ENCODE results near the gene CCBE1. TPM values are rescaled to one million over a fixed set of nuclear protein-coding genes. Genes with fewer than 3 reads are reported as not detected.

Gene CCBE1
- total and polyA plus RNA-seq, 7 donors = 0.23 to 61.1 (median 38.9) TPM

DNA sequence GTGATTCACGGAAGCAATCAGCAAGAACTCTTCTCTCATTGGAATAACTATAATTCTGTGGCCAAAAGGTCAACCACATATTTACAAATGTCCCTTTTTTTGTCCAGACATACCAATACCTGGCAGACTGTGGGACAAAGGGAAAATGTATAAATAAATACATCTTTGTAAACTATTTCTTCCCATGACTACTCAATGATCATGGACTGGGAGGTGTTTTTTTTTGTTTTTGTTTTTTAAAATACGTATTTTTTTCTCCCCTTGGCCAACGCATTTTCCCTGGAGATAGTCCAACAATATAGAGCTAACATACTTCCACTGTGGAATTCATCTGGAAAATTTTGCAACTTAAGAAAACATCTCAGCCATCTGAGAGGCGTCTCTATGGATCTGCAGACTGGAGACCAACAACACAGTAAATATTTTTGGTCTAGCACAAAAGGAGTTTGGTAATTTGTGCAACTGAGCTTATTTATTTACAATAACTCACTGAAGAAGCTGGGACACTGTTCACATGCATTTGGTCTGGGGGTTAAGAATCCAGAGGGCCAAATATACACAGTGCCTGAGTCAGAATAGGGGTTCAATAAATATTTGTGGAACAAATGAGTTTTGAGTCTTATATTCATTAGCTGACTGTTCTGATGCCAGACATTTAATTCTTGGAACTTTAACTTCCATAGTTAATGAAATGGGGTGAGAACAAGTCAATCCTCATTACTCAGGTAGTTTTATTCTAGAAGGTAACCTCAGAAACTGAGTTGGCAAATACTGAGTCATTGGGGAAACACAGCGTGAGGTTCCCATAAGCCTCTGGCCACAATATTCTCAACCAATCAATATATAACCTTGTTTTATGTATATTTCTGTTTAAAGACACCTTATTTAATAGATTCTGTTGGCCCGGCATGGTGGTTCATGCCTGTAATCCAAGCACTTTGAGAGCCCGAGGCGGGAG lies 36.2 kb downstream of the CCBE1 start:
- DNase-seq = no peak
- Histone ChIP-seq H3K36me3 (no peaks in the 10 kb centered on the region), H3K4me3 (no peak overlapping the region), H3K9me3 (no peaks in the 10 kb centered on the region), H3K27me3 (no peaks in the 10 kb centered on the region), H3K4me1 (peaks cover 0 to 89% (median 77%) of the 10 kb centered on the region in 4 donors), H3K27ac (peak overlapping the region in 3 of 4 donors; percentile 76 to 84 (median 84))
- intact Hi-C loops (cut with DNase I) = no loop called here
- TF ChIP-seq EP300 (IDR thresholded peaks at IDR 0.05) (no peak), CTCF (IDR thresholded peaks at IDR 0.05) (no peak), POLR2A (IDR thresholded peaks at IDR 0.05) (no peak), POLR2AphosphoS5 (IDR thresholded peaks at IDR 0.05) (no peak)
- 66 to 70% methylated on average over 8 of the region's 8 CpGs for WGBS, 2 donors

- Histone ChIP-seq H3K36me3 (no peaks in the 10 kb centered on the region), H3K9me3 (no peaks in the 10 kb centered on the region), H3K4me3 (peak overlapping the region in 3 of 4 donors; percentile 13 to 41 (median 34)), H3K27me3 (no peaks in the 10 kb centered on the region), H3K4me1 (peaks cover 0 to 89% (median 77%) of the 10 kb centered on the region in 4 donors), H3K27ac (peak overlapping the region in 3 of 4 donors; percentile 76 to 84 (median 84))
- intact Hi-C loops (cut with DNase I) = no loop called here
- no peak for DNase-seq
- TF ChIP-seq EP300 (IDR thresholded peaks at IDR 0.05) = no peak
- TF ChIP-seq CTCF (IDR thresholded peaks at IDR 0.05) = no peak
- TF ChIP-seq POLR2A (IDR thresholded peaks at IDR 0.05) = no peak
- no peak for TF ChIP-seq POLR2AphosphoS5 (IDR thresholded peaks at IDR 0.05)
- 41 to 52% methylated on average over 4 of the region's 4 CpGs for WGBS, 2 donors
Observed at GRCh38 chr18:59660366-59660765, 36.9 kb downstream of the CCBE1 start.

DNA sequence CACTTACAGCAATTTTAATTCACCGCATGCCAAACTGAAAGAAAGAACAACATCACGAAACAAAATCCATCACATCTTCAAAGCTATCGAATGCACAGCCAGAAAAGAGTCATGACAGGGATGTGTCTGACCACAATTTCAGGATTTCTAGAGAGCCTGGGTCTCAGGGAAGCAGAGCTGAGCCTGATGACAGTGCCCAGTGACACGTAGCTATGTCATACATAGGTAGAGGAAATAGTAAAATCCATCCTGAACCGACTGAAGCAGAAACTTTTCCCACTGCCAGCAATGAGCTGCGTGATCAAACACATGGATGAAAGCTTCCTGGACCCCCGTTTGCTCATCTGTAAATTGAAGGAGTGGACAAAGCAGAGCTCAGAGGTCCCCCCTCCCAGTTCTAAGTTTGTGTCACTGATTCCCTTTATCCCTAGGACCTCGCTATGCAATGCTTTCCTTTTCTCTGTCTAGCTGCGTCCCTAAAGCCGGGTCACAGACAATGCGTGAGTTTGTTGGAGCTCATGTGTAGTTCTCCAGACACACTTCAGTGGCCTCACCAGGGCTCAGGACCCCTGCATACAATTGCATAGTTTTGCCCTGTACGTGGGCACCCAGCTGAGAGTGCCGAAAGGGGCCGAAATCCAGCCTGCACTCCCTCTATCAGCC lies 37.6 kb downstream of the CCBE1 start:
- Histone ChIP-seq H3K27ac (peak overlapping the region in 3 of 4 donors; percentile 76 to 84 (median 84)), H3K36me3 (no peaks in the 10 kb centered on the region), H3K9me3 (no peaks in the 10 kb centered on the region), H3K4me1 (peaks cover 0 to 86% (median 74%) of the 10 kb centered on the region in 4 donors), H3K4me3 (peak overlapping the region; percentile 13 to 41 (median 29)), H3K27me3 (no peaks in the 10 kb centered on the region)
- 58 to 60% methylated on average over 14 of the region's 14 CpGs for WGBS, 2 donors
- TF ChIP-seq POLR2A (IDR thresholded peaks at IDR 0.05) (no peak), CTCF (IDR thresholded peaks at IDR 0.05) (no peak), POLR2AphosphoS5 (IDR thresholded peaks at IDR 0.05) (no peak), EP300 (IDR thresholded peaks at IDR 0.05) (no peak)
- DNase-seq = no peak
- intact Hi-C loops (cut with DNase I) = no loop called here

- intact Hi-C loops (cut with DNase I) = no loop called here
- 81% methylated on average over 7 of the region's 7 CpGs for WGBS, 2 donors
- H3K9me3 ChIP-seq = no peaks in the 10 kb centered on the region
- H3K4me1 ChIP-seq = peaks cover 0 to 86% (median 74%) of the 10 kb centered on the region in 4 donors
- no peaks in the 10 kb centered on the region for H3K36me3 ChIP-seq
- no peak for DNase-seq
- H3K4me3 ChIP-seq = peak overlapping the region in 3 of 4 donors; percentile 24 to 41 (median 34)
- no peaks in the 10 kb centered on the region for H3K27me3 ChIP-seq
- H3K27ac ChIP-seq = peak overlapping the region in 3 of 4 donors; percentile 76 to 84 (median 84)
- TF ChIP-seq EP300 (IDR thresholded peaks at IDR 0.05) (no peak), CTCF (IDR thresholded peaks at IDR 0.05) (no peak), POLR2AphosphoS5 (IDR thresholded peaks at IDR 0.05) (no peak), POLR2A (IDR thresholded peaks at IDR 0.05) (no peak)
Observed at GRCh38 chr18:59658941-59659340, 38.3 kb downstream of the CCBE1 start.
